NCI-H2196 (cell line): ENCODE results near the gene SLF2.

Source experiments
- DNase-seq: peaks from one replicate; lab custom pipeline; 2025; ENCODE audit not compliant: unreplicated experiment; lab: John Stamatoyannopoulos, UW

SLF2 gene

GRCh38 chr10:101011517-101012423 is 99.0 kb downstream of the SLF2 start:
- no peak for DNase-seq

GRCh38 chr10:101012525-101013364 is 100.0 kb downstream of the SLF2 start:
- DNase-seq, result peak; percentile 57

- DNase-seq, result no peak
These were observed 100.6 kb downstream of the SLF2 start for GRCh38 chr10:101013365-101013825.

DNA sequence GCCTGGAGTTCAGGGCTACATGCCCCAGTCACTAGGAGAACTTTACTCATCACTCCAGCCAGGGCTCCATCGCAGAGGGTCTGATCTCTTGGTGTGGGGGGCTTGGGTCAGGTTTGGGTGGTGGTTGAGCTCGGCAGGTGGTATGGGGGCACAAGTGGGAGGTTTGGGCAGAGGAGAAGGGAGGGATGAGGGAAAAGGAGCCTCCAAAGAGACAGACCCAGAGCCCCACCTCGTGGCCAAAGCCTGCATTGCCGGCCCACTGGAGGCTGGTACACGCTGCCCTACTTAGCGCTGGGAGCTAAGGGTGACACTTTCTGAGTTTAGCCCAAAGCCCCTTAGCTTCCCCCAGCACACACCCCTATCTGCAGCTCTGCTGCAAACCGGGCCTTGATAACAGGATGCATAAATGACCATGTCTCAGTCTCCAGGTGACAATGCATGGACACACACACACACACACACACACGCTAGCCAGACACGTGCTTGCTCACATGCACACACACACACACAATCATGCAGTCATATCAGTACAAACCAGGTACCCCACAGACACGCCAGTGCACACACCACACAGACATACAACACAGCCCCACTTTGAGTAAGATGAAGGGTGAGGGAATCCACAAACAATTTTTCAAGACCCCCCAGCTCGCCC is 101.6 kb downstream of the SLF2 start:
- peak; percentile 23 for DNase-seq
